Measurements from ENCODE around the gene DLL3.

DLL3 gene

GRCh38 chr19:39506598-39506943 lies 7.8 kb downstream of the DLL3 start:
- POLR2A ChIA-PET, result no interaction called here

GRCh38 chr19:39506944-39507714 lies 8.4 kb downstream of the DLL3 start:
- WGBS (ENCODE audit: insufficient coverage), result 3% methylated on average over 95 of the region's 96 CpGs
- H3K4me3 ChIP-seq (ENCODE audit: control insufficient read depth in 1 of 7, extremely low read depth in 1 of 7, insufficient read depth in 4 of 7, low read depth in 2 of 7, low read length in 6 of 7), result peak overlapping the region in 5 of 7 experiments; percentile 43 to 66 (median 61)
- H3K27me3 ChIP-seq (replicated peaks in 2 of 5; ENCODE audit: control insufficient read depth in 4 of 5, insufficient read depth in 5 of 5, low read length in 4 of 5), result peaks cover 5 to 75% (median 22%) of the 10 kb centered on the region in 5 experiments
- no peak overlapping the region for H3K27ac ChIP-seq (ENCODE audit: insufficient read depth in 1 of 2, low read depth in 1 of 2, low read length in 2 of 2, poor library complexity in 1 of 2, severe bottlenecking in 2 of 2)
- ChIA-PET POLR2A (interaction anchor here (0.8 kb wide), 1 partner anchor 12 kb away, joined by 3 read pairs; no protein-coding TSS in a partner anchor), CTCF (interaction anchor here (0.9 to 1.1 kb wide), 2 partner anchors 9 to 15 kb away, joined by 3 read pairs; partner anchors contain the start of gene DLL3)
- no peaks in the 10 kb centered on the region for H3K36me3 ChIP-seq (ENCODE audit: control insufficient read depth in 4 of 4, insufficient read depth in 4 of 4, low read length in 3 of 4)
- DNase-seq, result peak; percentile 59 to 80 (median 73)
- H3K9me3 ChIP-seq (ENCODE audit: control extremely low read depth in 1 of 5, control insufficient read depth in 4 of 5, insufficient read depth in 2 of 5, low read depth in 1 of 5, low read length in 4 of 5), result peaks cover 0 to 4% (median 0%) of the 10 kb centered on the region in 5 experiments
- H3K4me1 ChIP-seq (ENCODE audit: control extremely low read depth in 1 of 4, control insufficient read depth in 4 of 4, insufficient read depth in 4 of 4, low read length in 3 of 4), result peaks cover 0 to 16% (median 7%) of the 10 kb centered on the region in 4 experiments

More at GRCh38 chr19:39506598-39506943, 7.8 kb downstream of the DLL3 start:
- DNase-seq, result no peak
- H3K9me3 ChIP-seq (ENCODE audit: control extremely low read depth in 1 of 5, control insufficient read depth in 4 of 5, insufficient read depth in 2 of 5, low read depth in 1 of 5, low read length in 4 of 5), result peaks cover 0 to 4% (median 0%) of the 10 kb centered on the region in 5 experiments
- WGBS (ENCODE audit: insufficient coverage), result 67% methylated on average over 7 of the region's 7 CpGs
- peaks cover 5 to 75% (median 22%) of the 10 kb centered on the region in 5 experiments for H3K27me3 ChIP-seq (replicated peaks in 2 of 5; ENCODE audit: control insufficient read depth in 4 of 5, insufficient read depth in 5 of 5, low read length in 4 of 5)
- no peak overlapping the region for H3K27ac ChIP-seq (ENCODE audit: insufficient read depth in 1 of 2, low read depth in 1 of 2, low read length in 2 of 2, poor library complexity in 1 of 2, severe bottlenecking in 2 of 2)
- peaks cover 0 to 16% (median 7%) of the 10 kb centered on the region in 4 experiments for H3K4me1 ChIP-seq (ENCODE audit: control extremely low read depth in 1 of 4, control insufficient read depth in 4 of 4, insufficient read depth in 4 of 4, low read length in 3 of 4)
- CTCF ChIA-PET, result no interaction called here
- H3K4me3 ChIP-seq (ENCODE audit: control insufficient read depth in 1 of 7, extremely low read depth in 1 of 7, insufficient read depth in 4 of 7, low read depth in 2 of 7, low read length in 6 of 7), result peak overlapping the region in 3 of 7 experiments; percentile 51 to 66 (median 64)
- no peaks in the 10 kb centered on the region for H3K36me3 ChIP-seq (ENCODE audit: control insufficient read depth in 4 of 4, insufficient read depth in 4 of 4, low read length in 3 of 4)

GRCh38 chr19:39507715-39508364 lies 9.1 kb downstream of the DLL3 start:
- 69% methylated on average over 16 of the region's 24 CpGs for WGBS (ENCODE audit: insufficient coverage)
- Histone ChIP-seq H3K27me3 (replicated peaks in 2 of 5; ENCODE audit: control insufficient read depth in 4 of 5, insufficient read depth in 5 of 5, low read length in 4 of 5) (peaks cover 5 to 75% (median 22%) of the 10 kb centered on the region in 5 experiments), H3K27ac (ENCODE audit: insufficient read depth in 1 of 2, low read depth in 1 of 2, low read length in 2 of 2, poor library complexity in 1 of 2, severe bottlenecking in 2 of 2) (no peak overlapping the region), H3K9me3 (ENCODE audit: control extremely low read depth in 1 of 5, control insufficient read depth in 4 of 5, insufficient read depth in 2 of 5, low read depth in 1 of 5, low read length in 4 of 5) (no peaks in the 10 kb centered on the region), H3K36me3 (ENCODE audit: control insufficient read depth in 4 of 4, insufficient read depth in 4 of 4, low read length in 3 of 4) (no peaks in the 10 kb centered on the region), H3K4me1 (ENCODE audit: control extremely low read depth in 1 of 4, control insufficient read depth in 4 of 4, insufficient read depth in 4 of 4, low read length in 3 of 4) (peaks cover 0 to 16% (median 7%) of the 10 kb centered on the region in 4 experiments), H3K4me3 (ENCODE audit: control insufficient read depth in 1 of 7, extremely low read depth in 1 of 7, insufficient read depth in 4 of 7, low read depth in 2 of 7, low read length in 6 of 7) (peak overlapping the region in 4 of 7 experiments; percentile 43 to 66 (median 62))
- CTCF ChIA-PET, result interaction anchor here (0.9 to 1.1 kb wide), 2 partner anchors 9 to 16 kb away, joined by 3 read pairs; partner anchors contain the start of gene DLL3
- no peak for DNase-seq
- POLR2A ChIA-PET, result interaction anchor here (0.8 kb wide), 1 partner anchor 12 kb away, joined by 3 read pairs; no protein-coding TSS in a partner anchor

- CTCF ChIA-PET, result interaction anchor here (0.9 kb wide), 1 partner anchor 10 kb away, joined by 3 read pairs; no protein-coding TSS in a partner anchor
- Histone ChIP-seq H3K27ac (ENCODE audit: insufficient read depth in 1 of 2, low read depth in 1 of 2, low read length in 2 of 2, poor library complexity in 1 of 2, severe bottlenecking in 2 of 2) (no peak overlapping the region), H3K9me3 (ENCODE audit: control extremely low read depth in 1 of 5, control insufficient read depth in 4 of 5, insufficient read depth in 2 of 5, low read depth in 1 of 5, low read length in 4 of 5) (no peaks in the 10 kb centered on the region), H3K36me3 (ENCODE audit: control insufficient read depth in 4 of 4, insufficient read depth in 4 of 4, low read length in 3 of 4) (no peaks in the 10 kb centered on the region), H3K27me3 (replicated peaks in 2 of 5; ENCODE audit: control insufficient read depth in 4 of 5, insufficient read depth in 5 of 5, low read length in 4 of 5) (peaks cover 5 to 75% (median 23%) of the 10 kb centered on the region in 5 experiments), H3K4me3 (ENCODE audit: control insufficient read depth in 1 of 7, extremely low read depth in 1 of 7, insufficient read depth in 4 of 7, low read depth in 2 of 7, low read length in 6 of 7) (no peak overlapping the region), H3K4me1 (ENCODE audit: control extremely low read depth in 1 of 4, control insufficient read depth in 4 of 4, insufficient read depth in 4 of 4, low read length in 3 of 4) (peaks cover 0 to 13% (median 7%) of the 10 kb centered on the region in 4 experiments)
- no peak for DNase-seq
- WGBS (ENCODE audit: insufficient coverage), result 100% methylated on average over 7 of the region's 9 CpGs
- POLR2A ChIA-PET, result no interaction called here
These were observed 9.9 kb downstream of the DLL3 start for GRCh38 chr19:39508629-39509028.

GRCh38 chr19:39509233-39509632 lies 10.5 kb downstream of the DLL3 start:
- POLR2A ChIA-PET, result no interaction called here
- H3K27me3 ChIP-seq (replicated peaks in 2 of 5; ENCODE audit: control insufficient read depth in 4 of 5, insufficient read depth in 5 of 5, low read length in 4 of 5), result peaks cover 9 to 75% (median 29%) of the 10 kb centered on the region in 5 experiments
- CTCF ChIA-PET, result interaction anchor here (0.9 kb wide), 1 partner anchor 9 kb away, joined by 3 read pairs; no protein-coding TSS in a partner anchor
- no peak overlapping the region for H3K4me3 ChIP-seq (ENCODE audit: control insufficient read depth in 1 of 7, extremely low read depth in 1 of 7, insufficient read depth in 4 of 7, low read depth in 2 of 7, low read length in 6 of 7)
- H3K9me3 ChIP-seq (ENCODE audit: control extremely low read depth in 1 of 5, control insufficient read depth in 4 of 5, insufficient read depth in 2 of 5, low read depth in 1 of 5, low read length in 4 of 5), result no peaks in the 10 kb centered on the region
- peaks cover 0 to 13% (median 7%) of the 10 kb centered on the region in 4 experiments for H3K4me1 ChIP-seq (ENCODE audit: control extremely low read depth in 1 of 4, control insufficient read depth in 4 of 4, insufficient read depth in 4 of 4, low read length in 3 of 4)
- no peaks in the 10 kb centered on the region for H3K36me3 ChIP-seq (ENCODE audit: control insufficient read depth in 4 of 4, insufficient read depth in 4 of 4, low read length in 3 of 4)
- no peak overlapping the region for H3K27ac ChIP-seq (ENCODE audit: insufficient read depth in 1 of 2, low read depth in 1 of 2, low read length in 2 of 2, poor library complexity in 1 of 2, severe bottlenecking in 2 of 2)
- no peak for DNase-seq
- WGBS (ENCODE audit: insufficient coverage), result no CpG with 5 or more reads among the region's 2 CpGs

- Histone ChIP-seq H3K36me3 (ENCODE audit: control insufficient read depth in 4 of 4, insufficient read depth in 4 of 4, low read length in 3 of 4) (no peaks in the 10 kb centered on the region), H3K27me3 (replicated peaks in 2 of 5; ENCODE audit: control insufficient read depth in 4 of 5, insufficient read depth in 5 of 5, low read length in 4 of 5) (peaks cover 4 to 72% (median 36%) of the 10 kb centered on the region in 5 experiments), H3K27ac (ENCODE audit: insufficient read depth in 1 of 2, low read depth in 1 of 2, low read length in 2 of 2, poor library complexity in 1 of 2, severe bottlenecking in 2 of 2) (no peak overlapping the region), H3K4me1 (ENCODE audit: control extremely low read depth in 1 of 4, control insufficient read depth in 4 of 4, insufficient read depth in 4 of 4, low read length in 3 of 4) (peaks cover 0 to 17% (median 12%) of the 10 kb centered on the region in 4 experiments), H3K9me3 (ENCODE audit: control extremely low read depth in 1 of 5, control insufficient read depth in 4 of 5, insufficient read depth in 2 of 5, low read depth in 1 of 5, low read length in 4 of 5) (no peaks in the 10 kb centered on the region), H3K4me3 (ENCODE audit: control insufficient read depth in 1 of 7, extremely low read depth in 1 of 7, insufficient read depth in 4 of 7, low read depth in 2 of 7, low read length in 6 of 7) (no peak overlapping the region)
- no peak for DNase-seq
- ChIA-PET POLR2A (no interaction called here), CTCF (no interaction called here)
- 42% methylated on average over 1 of the region's 2 CpGs for WGBS (ENCODE audit: insufficient coverage)
These were observed 14.2 kb downstream of the DLL3 start for GRCh38 chr19:39512988-39513387.

Measured in common myeloid progenitor, CD34-positive (primary cell).